ENCODE measurements around the gene WDFY3. TPM values are rescaled to one million over a fixed set of nuclear protein-coding genes. Genes with fewer than 3 reads are reported as not detected.

Gene WDFY3
- total RNA-seq, 1 donor from 2014 or later = 55.8 TPM

DNA sequence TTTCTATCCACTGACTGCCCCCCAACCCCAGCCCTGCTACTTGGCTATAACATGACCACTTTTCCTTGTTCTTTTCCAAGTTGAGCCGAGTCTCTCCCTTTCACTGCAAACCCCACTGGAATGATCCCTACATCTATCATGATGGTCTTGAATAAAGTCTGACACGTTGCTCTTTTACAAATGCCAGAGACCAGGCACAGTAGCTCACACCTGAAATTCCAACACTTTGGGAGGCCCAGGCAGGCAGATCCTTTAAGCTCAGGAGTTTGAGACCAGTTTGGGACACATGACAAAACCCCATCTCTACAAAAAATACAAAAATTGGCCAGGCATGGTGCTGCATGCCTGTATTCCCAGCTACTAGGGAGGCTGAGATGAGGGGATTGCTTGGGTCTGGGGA, 100.9 kb downstream of the WDFY3 start:
- no peak for DNase-seq (ENCODE audit: low spot score)
- Mint-ChIP-seq H3K36me3 (peaks cover 16% of the 10 kb centered on the region), H3K9me3 (peaks cover 3% of the 10 kb centered on the region), H3K27ac (peak overlapping the region; percentile 27), H3K4me3 (no peak overlapping the region), H3K27me3 (ENCODE audit: insufficient read depth, low read depth) (no peaks in the 10 kb centered on the region), H3K4me1 (peaks cover 14% of the 10 kb centered on the region)
- TF ChIP-seq, protein P1, sequence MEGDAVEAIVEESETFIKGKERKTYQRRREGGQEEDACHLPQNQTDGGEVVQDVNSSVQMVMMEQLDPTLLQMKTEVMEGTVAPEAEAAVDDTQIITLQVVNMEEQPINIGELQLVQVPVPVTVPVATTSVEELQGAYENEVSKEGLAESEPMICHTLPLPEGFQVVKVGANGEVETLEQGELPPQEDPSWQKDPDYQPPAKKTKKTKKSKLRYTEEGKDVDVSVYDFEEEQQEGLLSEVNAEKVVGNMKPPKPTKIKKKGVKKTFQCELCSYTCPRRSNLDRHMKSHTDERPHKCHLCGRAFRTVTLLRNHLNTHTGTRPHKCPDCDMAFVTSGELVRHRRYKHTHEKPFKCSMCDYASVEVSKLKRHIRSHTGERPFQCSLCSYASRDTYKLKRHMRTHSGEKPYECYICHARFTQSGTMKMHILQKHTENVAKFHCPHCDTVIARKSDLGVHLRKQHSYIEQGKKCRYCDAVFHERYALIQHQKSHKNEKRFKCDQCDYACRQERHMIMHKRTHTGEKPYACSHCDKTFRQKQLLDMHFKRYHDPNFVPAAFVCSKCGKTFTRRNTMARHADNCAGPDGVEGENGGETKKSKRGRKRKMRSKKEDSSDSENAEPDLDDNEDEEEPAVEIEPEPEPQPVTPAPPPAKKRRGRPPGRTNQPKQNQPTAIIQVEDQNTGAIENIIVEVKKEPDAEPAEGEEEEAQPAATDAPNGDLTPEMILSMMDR (IDR thresholded peaks at IDR 0.05) = no peak
- TF ChIP-seq EZH2 (IDR thresholded peaks at IDR 0.05) (no peak), EZH2phosphoT487 (IDR thresholded peaks at IDR 0.05) (no peak)
- Histone ChIP-seq H3K4me3 (no peak overlapping the region), H3K9me3 (ENCODE audit: low read depth) (no peaks in the 10 kb centered on the region), H3K9ac (no peak overlapping the region), H2AFZ (replicated peaks) (no peak overlapping the region), H4K20me1 (ENCODE audit: low read depth) (no peaks in the 10 kb centered on the region), H3K36me3 (no peaks in the 10 kb centered on the region), H3K4me1 (peaks cover 1% of the 10 kb centered on the region), H3K4me2 (no peak overlapping the region), H3K27ac (no peak overlapping the region), H3K79me2 (ENCODE audit: low read depth) (peaks cover 12% of the 10 kb centered on the region), H3F3A (ENCODE audit: low read depth) (no peaks in the 10 kb centered on the region), H3K27me3 (no peaks in the 10 kb centered on the region)

DNA sequence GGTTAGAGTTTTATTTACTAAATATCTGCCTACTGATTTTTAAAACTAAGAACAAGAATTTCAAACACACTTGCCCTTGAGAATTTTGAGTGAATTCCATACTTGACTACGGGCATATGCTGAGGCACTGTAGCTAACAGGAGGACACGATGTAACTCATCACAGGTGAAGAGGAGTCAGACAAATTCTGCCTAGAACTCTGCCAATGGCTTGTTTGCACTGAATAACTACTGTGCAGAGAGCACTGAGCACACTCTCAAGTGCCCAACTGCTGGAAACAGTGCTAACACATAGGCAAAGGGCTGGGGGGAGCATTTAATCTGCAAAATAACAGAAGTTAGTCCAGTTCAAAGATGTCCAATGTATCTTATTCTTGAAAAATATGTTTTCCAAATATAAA, 104.4 kb downstream of the WDFY3 start:
- H4K20me1 ChIP-seq (ENCODE audit: low read depth) = peaks cover 10% of the 10 kb centered on the region
- Mint-ChIP-seq H3K36me3 (peaks cover 21% of the 10 kb centered on the region), H3K4me3 (no peak overlapping the region), H3K9me3 (no peaks in the 10 kb centered on the region), H3K27me3 (ENCODE audit: insufficient read depth, low read depth) (no peaks in the 10 kb centered on the region), H3K27ac (no peak overlapping the region), H3K4me1 (peaks cover 12% of the 10 kb centered on the region)
- H3K9me3 ChIP-seq (ENCODE audit: low read depth) = no peaks in the 10 kb centered on the region
- H3F3A ChIP-seq (ENCODE audit: low read depth) = no peaks in the 10 kb centered on the region
- H3K27ac ChIP-seq = no peak overlapping the region
- DNase-seq (ENCODE audit: low spot score) = no peak
- no peak overlapping the region for H3K4me2 ChIP-seq
- no peaks in the 10 kb centered on the region for H3K36me3 ChIP-seq
- H3K9ac ChIP-seq = no peak overlapping the region
- H3K4me3 ChIP-seq = no peak overlapping the region
- H3K27me3 ChIP-seq = no peaks in the 10 kb centered on the region
- peaks cover 6% of the 10 kb centered on the region for H3K4me1 ChIP-seq
- H3K79me2 ChIP-seq (ENCODE audit: low read depth) = peaks cover 10% of the 10 kb centered on the region
- no peak overlapping the region for H2AFZ ChIP-seq (replicated peaks)
- TF ChIP-seq EZH2phosphoT487 (IDR thresholded peaks at IDR 0.05) (no peak), EZH2 (IDR thresholded peaks at IDR 0.05) (no peak)
- TF ChIP-seq, protein P1 (IDR thresholded peaks at IDR 0.05) = no peak

DNA sequence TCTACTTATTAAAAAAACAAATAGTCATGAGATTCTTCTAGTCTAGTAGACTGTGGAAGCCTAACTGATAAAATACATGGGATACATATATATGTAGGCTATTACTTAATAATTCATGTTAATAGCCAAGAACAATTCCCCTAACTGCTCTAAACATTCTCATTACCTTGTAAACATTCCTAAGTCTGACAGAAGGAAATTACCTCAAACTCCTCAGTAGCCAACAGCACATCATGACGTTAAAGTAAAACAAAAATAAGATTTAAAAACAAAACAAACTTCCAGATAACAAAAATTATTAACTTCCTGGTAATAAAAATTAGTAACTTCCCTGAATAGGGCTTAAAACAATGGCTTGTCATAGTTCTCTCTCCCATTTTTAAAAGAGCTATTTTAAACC, 109.2 kb downstream of the WDFY3 start:
- H3K4me1 Mint-ChIP-seq = peaks cover 21% of the 10 kb centered on the region
- H3K9me3 Mint-ChIP-seq = no peaks in the 10 kb centered on the region
- Histone ChIP-seq H3K9me3 (ENCODE audit: low read depth) (no peaks in the 10 kb centered on the region), H4K20me1 (ENCODE audit: low read depth) (peaks cover 20% of the 10 kb centered on the region), H2AFZ (replicated peaks) (no peak overlapping the region), H3K27me3 (no peaks in the 10 kb centered on the region), H3K4me3 (no peak overlapping the region), H3K79me2 (ENCODE audit: low read depth) (peaks cover 32% of the 10 kb centered on the region), H3K36me3 (no peaks in the 10 kb centered on the region), H3K9ac (no peak overlapping the region), H3K4me2 (no peak overlapping the region), H3K4me1 (peaks cover 21% of the 10 kb centered on the region), H3K27ac (peak overlapping the region; percentile 13), H3F3A (ENCODE audit: low read depth) (no peaks in the 10 kb centered on the region)
- TF ChIP-seq EZH2 (IDR thresholded peaks at IDR 0.05) = no peak
- TF ChIP-seq EZH2phosphoT487 (IDR thresholded peaks at IDR 0.05) = no peak
- DNase-seq (ENCODE audit: low spot score) = no peak
- no peak overlapping the region for H3K27ac Mint-ChIP-seq
- H3K27me3 Mint-ChIP-seq (ENCODE audit: insufficient read depth, low read depth) = peaks cover 2% of the 10 kb centered on the region
- no peak overlapping the region for H3K4me3 Mint-ChIP-seq
- peaks cover 17% of the 10 kb centered on the region for H3K36me3 Mint-ChIP-seq

DNA sequence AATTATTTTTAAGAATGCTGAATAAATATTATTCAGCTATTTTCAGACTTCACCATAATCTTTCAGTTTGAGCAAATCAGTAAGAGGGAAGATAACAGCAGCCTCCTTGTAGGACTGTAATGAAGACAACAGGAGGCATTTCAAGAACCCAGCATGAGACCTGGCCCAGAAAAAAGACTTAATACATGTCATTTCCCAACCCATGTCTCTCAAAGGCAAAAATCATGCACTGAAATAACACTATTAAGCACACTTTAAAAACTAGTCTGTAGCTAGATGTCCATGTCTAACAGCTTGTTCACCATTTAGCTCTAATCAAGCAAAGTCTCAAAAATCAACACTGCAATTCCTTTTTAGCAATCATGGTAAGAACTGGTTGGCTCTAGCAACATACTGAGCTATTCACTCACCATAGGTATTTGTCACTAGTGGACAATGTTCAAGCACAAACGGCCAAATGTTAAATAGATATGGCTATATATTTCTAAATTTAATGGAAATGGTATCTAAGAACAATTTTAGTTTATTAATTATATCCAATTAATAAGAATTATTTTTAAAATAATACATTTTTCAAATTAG, 109.9 kb downstream of the WDFY3 start:
- H3K4me1 Mint-ChIP-seq = peaks cover 21% of the 10 kb centered on the region
- peak; percentile 63 for DNase-seq (ENCODE audit: low spot score)
- Histone ChIP-seq H3K27me3 (no peaks in the 10 kb centered on the region), H2AFZ (replicated peaks) (no peak overlapping the region), H3K4me1 (peaks cover 21% of the 10 kb centered on the region), H3K4me3 (no peak overlapping the region), H3K9me3 (ENCODE audit: low read depth) (no peaks in the 10 kb centered on the region), H3F3A (ENCODE audit: low read depth) (no peaks in the 10 kb centered on the region), H3K9ac (no peak overlapping the region), H3K79me2 (ENCODE audit: low read depth) (peaks cover 28% of the 10 kb centered on the region), H3K36me3 (no peaks in the 10 kb centered on the region), H3K4me2 (peak overlapping the region; percentile 69), H4K20me1 (ENCODE audit: low read depth) (peaks cover 20% of the 10 kb centered on the region), H3K27ac (peak overlapping the region; percentile 20)
- no peak overlapping the region for H3K27ac Mint-ChIP-seq
- peaks cover 2% of the 10 kb centered on the region for H3K27me3 Mint-ChIP-seq (ENCODE audit: insufficient read depth, low read depth)
- H3K4me3 Mint-ChIP-seq = no peak overlapping the region
- no peaks in the 10 kb centered on the region for H3K9me3 Mint-ChIP-seq
- peaks cover 21% of the 10 kb centered on the region for H3K36me3 Mint-ChIP-seq
- TF ChIP-seq EZH2 (IDR thresholded peaks at IDR 0.05) = no peak
- TF ChIP-seq, protein P1 (IDR thresholded peaks at IDR 0.05) = no peak
- TF ChIP-seq EZH2phosphoT487 (IDR thresholded peaks at IDR 0.05) = no peak
